GM23248 (cell line): ENCODE data around the gene EVC.

Experiments
- EZH2 ChIP-seq: fragments of 200-600 bp; sonication (generic); IDR thresholded peaks from 2 replicates; pipeline ENCODE4 v1.6.1; 2018; ENCODE audit warnings: antibody characterized with exemption, mild to moderate bottlenecking; ENCODE audit not compliant: insufficient read depth, poor library complexity, severe bottlenecking
- EZH2phosphoT487 ChIP-seq: fragments of 200-600 bp; sonication (generic); IDR thresholded peaks from 2 replicates; pipeline ENCODE4 v1.6.1; 2018; ENCODE audit warnings: antibody characterized with exemption, moderate library complexity, mild to moderate bottlenecking, low read depth; ENCODE audit not compliant: insufficient read depth

DNA sequence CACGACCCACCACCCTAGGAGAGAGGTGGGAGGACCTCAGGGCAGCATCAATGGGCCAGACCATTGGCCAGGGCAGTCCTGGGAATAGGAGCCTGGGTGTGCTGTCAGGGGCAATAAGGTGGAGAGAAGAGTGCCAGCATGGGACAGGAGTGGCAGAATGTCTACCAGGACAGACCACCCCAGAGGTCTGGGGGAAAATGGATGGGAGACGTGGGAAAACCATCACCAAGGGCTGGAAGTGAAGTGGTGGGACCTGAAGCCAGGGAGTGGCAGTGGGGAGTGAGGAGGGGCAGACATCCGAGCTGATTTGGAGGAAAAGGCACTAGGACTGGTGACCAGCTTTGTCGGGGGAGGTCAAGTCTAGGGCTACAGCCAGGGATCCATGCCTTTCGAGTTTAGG lies 3.6 kb upstream of the EVC start:
- TF ChIP-seq EZH2phosphoT487 = no peak
- TF ChIP-seq EZH2 = no peak
